NCI-H187 (cell line): ENCODE results near the gene TXNRD2.
A peak's percentile ranks its signal among the peaks of the same experiment; 100 is the strongest.

Experiments
- DNase-seq, 2 experiments: peaks; one replicate each; lab custom pipeline; 2025; lab: John Stamatoyannopoulos, UW

Gene TXNRD2

DNA sequence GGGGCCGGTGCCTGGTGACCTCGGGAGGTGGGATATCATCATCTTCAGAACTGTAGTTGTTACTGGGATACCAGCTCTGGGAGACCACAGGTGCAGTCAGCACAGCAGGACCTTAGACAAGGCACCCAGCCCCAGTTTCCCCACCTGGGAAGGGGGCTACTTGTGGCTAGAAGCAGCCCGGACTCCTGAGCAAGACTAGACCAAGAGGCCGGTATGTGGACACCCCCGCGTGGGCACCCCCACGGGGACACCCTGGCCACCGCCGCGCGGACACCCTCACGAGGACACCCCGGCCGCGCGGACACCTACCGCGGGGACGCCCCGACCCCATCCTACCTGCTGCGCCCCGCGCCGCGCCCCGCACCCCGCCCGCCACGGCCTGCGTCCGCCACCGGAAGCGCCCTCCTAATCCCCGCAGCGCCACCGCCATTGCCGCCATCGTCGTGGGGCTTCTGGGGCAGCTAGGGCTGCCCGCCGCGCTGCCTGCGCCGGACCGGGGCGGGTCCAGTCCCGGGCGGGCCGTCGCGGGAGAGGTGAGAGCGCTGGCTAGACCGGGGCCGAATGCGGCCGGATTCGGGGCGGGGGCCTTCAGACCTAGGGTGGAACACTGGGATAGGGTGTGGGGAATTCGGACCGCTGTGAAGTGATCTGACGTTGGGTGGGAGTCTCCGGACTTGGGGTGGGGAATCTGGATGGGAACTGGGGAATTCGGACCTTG lies at the start of gene TXNRD2, which contains the start of gene COMT:
TSS of gene TXNRD2 (minus strand) at position 454 of the 718 bp plus-strand sequence. CDS start at position 439, 15 bp downstream.
TSS of gene COMT (plus strand) at position 408 of the 718 bp plus-strand sequence. CDS start 20,755 bp downstream, outside the sequence.
- DNase-seq: no peak

DNA sequence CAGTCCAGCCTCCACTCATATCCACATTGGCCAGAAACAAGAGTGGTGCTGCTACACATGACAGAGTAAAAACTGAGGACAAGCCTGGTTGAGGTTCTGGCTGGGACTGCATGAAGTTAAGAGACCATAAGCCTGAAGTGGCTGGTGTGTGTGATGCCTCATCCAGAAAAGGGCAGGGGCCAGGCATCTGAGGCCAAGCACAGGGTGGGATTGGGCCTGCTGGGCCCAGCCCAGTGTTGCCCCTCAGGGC lies 49.7 kb upstream of the TXNRD2 start:
- DNase-seq: no peak

DNA sequence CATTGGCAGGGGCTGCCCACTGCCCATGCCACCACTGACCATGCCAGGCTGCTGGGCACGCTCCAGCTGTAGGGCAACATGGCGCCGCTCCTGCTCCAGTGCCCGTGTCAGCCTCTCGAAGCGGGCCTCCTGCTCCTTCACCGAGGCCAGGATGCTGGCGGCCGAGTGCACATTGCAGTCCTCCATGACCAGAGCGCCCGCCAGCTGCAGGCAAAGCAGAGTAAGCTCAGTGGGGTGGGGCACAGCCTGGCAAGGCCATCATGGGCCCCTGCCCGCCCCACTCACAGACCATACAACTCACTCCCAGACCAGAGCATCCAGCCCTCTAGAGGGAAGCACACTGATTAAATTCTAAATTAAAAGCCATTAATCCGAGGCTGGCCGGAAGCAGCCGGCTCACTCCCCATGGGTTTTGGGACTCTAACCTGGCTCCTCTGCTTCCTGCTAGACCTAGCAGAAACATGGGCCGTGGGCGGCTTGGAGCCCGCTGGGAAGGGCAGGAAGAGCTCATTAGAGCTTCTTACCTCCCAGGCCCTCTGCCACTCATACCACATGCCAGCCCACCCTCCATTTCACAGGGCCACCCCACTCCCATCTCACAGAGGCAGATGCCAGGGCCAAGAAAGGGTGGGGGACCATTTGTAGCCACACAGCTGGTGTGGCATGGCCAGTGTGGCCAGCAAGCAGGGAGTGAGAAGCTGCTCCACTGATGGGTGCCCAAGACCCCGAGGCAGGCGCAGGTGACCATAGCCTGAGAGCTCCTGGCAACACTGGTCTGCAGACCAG lies 49.2 kb upstream of the TXNRD2 start:
- DNase-seq: no peak

DNA sequence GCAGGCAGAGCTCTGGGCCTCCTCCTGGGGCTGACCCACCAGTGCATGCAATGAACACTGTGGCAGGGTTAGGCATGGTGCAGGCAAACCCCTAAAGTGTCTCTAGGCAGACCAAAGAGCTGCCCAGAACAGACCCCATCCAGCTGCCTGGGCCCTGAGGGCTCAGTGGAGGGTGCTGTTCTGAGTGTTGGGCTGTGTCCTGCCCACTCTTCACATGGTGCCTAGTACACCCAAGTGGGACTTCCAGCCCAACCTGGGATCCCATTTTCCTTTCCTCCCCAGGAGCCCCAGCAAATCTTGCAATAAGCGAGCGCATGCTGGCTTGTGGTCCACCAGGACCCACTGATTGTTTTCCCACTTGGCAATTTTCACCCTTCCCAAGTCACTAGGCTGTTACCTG lies 48.6 kb upstream of the TXNRD2 start:
- DNase-seq: no peak

DNA sequence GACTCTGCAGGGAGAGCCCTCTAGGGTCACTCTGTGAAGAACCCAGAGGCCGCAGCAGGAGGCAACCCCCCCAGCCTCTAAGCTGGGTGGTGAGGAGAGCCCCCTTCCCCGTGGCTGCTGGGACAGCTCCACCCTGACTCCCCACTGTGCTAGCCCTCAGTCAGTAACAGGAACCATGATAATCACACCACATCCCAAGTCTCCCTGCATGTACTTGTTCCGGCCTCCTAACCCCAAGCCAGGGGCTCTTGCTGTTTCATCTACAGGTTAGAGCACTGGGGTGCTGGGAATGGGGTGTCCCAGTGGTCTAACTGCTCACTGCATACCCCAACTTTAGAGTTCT lies 48.1 kb upstream of the TXNRD2 start:
- DNase-seq: no peak

DNA sequence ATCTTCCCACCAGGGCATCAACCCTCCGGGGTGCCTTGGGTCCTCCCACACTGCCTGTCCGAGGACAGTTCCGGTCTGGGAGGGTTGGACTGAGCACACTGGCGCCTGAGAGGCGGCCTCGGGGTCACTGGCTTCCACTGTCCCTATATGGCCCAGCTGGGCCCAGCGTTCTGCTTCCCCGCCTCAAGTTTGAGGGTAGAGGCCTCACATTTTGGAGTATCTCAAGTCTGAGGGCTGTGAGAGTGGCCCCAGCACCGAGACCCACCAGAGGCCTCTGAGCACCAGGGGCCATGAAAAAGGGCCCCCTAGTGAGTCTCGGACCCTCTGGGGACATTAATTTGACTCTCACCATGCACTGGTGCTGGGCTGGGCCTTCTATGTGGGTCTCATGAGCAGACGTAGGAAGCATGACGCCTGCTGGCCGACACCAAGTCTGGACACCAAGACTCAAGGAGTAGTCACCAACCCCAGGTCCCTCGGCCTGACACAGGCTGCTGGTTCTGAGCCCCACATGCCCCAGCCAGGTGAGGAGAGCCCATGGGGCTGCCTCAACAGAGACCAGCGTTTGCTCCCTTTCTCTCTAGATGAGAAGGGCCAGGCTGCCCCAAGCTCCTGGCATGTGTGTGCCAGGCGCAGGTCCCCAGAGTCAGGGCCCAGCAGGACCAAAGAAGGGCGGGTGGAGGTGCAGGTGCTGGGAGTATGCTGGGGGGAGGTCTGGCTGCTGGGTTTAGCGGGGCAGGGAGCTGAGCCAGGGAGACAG lies 47.5 kb upstream of the TXNRD2 start:
- DNase-seq: no peak

DNA sequence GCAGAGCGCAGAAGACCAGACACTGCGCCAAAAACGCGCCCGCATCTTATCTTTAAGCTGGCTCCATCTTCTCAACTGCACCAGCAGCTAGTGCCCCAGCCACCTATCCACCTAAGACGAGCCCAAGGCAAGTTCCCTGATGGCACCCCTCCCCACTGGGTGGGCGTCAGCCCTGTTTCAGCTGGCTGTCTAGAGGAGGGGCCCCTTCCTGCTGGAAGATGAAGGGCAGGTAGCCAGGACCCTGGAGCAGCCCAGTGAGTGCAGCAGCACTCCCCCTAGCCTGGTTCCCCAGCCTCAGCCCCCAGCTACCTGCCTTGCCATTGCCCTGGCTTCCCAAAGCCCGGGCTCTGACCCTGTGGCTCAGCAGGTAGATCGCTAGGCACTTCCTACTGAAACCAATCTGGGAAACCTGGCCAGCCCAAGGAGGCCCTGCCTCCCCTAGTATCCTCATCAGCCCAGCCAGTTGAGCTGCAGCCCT lies 46.8 kb upstream of the TXNRD2 start:
- no peak for DNase-seq

DNA sequence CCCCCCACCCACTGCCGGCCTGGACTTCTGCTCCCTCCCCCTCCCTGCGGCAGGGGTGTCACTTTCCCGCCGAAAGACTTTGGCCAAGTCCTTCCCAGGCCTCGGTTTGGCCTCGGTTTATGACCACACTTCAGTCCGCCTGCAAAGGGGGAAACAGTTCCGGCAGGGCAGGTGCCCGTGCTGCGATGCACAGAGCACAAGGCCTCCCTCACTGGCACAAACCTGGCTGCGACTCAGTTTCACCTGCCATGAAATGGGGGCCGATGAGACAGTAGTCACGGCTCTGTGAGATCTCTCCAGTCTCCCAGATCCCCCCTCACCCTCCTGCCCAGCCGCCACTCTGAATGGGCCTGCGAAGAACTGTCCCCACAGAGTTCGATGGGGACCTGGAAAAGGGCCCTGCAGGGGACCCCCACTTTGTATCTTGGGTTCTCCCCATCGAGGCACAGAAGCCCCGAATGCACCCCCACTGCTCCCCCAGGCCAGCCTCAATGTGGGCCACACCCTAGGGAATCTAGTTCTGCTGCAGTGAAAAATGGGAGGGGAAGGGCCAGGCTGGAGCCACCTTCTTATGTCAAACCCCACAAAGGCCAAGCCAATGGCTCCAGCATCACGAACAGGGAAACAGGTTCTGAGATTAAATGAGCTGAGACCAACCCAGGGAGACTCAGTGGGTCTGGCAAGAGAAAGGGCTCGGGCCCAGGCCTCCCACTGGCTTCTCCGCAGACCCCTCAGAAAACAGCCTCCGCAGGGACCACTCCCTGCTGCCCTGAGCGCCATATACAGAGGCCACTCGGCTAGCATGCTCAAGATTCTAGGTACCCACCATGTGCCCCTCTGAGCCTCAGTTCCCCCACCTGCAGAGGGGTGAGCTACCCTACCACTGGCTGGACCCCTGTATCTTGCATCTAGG lies 46.0 kb upstream of the TXNRD2 start:
- no peak for DNase-seq

DNA sequence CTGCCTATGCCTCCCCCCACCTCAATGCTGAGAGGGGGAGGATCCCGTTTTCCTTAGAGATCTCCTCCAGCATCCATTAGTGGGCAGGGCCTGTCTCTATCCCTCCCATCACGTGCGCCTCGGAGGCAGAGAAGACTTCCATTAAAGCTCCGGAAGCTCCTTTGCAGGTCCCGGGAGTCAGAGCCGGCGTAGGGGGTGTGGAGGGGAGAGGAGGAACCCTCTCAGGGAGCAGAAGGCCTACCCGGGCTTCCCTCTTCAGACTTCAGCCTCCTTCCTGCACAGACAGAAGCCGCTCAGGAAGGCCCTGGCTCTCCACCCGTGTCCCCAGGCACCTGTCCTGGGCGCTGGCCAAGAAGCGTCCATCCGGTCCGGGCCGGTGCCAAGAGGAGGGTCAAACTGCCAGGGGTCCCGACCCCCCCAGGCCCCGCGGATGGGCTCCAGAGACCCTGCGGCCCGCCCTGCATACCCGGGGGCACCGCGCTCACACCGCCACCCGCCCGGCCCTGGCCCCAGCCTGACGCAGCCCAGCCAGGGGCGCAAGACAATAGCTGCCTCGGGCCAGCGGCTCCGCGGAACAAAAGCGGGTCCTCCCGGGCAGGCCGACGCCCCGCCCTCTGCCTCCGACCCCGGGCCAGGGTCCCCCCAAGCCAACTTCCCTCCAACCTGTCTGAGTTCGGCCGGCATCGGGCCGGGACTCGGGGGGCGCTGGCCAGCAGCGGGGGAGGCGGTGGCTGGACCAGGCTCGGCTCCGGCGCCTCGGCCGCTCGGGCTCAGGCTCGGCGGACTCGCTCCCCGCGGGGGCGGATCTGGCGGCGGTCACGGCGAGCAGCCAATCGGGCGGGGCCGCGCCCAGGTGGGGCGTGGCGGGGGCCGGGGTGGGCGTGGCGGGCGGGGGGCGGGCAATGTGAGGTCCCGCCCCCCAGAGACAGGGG lies 45.1 kb upstream of the TXNRD2 start:
- peak in 1 of 2 experiments; percentile 21 for DNase-seq

DNA sequence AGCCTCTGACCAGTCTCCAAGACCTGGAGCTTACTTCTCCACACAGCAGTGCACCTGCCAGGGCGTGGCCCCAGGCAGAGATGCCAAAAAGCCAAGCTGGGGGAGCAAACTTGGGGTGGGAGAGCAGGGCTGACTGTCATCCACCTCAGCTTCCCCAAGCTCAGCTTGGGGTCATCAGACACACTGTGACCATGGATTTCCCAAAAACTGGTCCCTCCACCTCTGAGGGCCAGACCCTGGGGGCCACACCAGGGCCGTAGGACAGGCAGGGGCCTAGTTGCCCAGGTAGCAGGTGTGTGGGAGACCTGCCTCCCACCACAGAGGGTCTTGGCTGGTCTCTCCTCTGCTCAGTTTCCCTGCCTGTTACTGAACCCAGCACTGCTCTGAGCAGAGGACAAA lies 44.4 kb upstream of the TXNRD2 start:
- no peak for DNase-seq

DNA sequence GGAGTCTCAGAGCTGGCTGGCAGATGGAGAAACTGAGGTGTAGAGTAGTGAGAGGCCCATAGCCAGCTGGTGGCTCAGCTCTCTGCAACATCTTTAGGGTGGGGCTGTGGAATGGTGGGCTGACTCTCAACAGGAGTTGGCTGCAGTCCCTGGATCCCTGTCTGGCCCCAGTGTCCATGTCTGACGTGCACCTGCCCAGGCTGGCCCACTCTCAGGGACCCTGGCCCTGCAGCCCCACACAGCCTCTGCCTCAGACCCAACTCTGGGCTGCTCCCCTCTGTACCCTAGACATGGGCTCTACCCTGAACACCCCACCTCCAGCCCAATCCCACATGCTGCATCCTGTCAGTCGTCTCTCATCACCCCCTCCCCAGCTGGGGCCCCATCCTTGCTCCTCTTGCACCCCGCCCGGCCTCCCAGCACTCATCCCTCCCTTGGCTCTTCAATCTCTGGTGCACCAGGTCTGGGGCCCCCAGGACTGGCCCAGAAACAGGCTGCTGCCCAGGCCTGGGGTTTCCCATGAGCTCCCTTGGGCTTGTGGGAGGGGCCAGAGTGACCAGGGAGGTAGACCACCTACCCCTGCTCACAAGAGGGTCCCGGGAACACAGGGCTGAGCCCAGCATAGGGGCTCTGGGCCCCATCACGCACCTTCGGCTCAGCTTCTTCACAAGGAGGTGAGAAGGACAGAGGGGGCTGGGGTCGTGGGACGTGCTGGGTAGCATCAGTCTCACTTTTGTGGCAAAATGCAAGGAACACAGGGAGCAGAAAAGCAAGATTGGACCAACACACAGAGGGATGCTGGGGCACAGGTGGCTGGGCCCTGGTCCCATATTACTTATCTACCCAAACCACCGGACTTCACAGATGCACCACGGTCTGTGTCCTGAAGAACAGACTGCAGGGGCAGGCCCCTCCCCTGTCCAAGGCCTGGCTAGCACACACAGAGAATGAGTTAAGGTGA lies 43.5 kb upstream of the TXNRD2 start:
- no peak for DNase-seq

DNA sequence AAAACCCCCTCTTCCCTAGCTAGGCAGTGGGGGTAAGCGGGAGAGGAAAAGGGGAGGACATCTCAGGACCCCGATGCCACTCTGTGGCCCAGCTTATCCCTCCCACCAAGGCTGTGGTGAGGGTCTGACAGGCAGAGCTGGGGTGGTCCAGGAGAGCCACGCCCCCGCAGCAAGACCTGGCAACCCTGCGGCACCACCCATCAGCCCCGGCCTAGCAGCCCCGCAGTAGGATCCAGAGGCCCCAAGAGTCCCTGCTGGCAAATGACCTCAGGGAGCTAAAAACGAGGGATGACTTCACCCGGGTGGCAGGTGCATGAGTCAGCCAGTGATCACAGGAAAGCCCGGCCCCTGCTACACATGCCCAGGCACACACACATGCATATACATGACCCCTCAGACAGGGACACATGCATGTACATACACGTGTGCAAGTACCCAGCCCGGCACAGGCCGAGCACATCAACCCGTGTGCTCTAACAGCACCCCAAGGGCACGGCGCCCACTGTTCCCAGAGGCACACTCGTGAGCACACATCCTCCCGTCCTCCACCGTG lies 42.7 kb upstream of the TXNRD2 start:
- DNase-seq: no peak

DNA sequence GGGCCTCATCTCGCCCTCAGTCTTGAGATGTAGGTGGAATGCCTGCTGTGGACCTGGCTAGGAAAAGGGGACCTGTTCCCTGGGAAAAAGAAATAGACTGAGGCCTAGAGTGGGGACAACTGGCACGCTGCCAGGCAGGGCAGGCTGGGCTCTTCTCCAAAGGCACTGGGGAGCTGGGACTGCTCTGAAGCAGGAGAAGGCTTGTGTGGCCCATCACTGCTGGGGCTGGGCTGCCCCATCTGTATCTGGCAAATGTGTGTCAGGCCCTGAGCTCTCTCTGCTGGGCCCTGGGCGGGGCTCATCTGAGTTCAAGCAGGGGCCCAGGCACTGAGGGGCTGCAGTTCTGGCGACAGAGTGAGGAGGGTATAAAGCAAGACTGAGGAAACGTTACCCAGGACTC lies 42.1 kb upstream of the TXNRD2 start:
- no peak for DNase-seq

DNA sequence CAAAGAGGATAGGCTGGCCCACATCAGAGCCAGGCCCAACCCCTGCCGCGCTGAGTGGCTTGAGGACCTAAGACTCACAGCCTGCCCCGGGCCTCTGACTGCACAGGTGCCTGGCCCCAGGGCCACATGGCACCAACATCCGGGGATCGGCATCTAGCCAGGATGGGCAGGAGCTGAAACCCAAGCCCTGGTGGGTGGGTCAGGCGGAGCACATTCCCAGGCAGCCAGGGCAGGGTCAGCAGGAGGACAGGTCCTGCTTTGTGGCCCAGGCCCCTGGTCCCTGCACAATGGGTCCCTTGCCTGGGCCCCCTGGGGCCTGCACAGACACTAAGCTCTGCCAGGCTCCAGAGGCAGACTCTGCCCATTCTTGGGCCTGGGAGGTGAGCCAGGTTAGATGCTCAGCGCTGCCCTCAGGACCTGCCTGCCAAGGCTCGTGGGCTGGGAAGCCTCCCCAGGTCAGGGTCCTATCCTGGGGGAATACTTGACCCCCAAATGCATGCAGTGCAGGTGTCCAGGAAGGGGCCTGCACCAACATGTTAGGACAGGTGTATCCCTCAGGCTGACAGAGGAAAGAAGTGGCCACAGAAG lies 41.5 kb upstream of the TXNRD2 start:
- no peak for DNase-seq

DNA sequence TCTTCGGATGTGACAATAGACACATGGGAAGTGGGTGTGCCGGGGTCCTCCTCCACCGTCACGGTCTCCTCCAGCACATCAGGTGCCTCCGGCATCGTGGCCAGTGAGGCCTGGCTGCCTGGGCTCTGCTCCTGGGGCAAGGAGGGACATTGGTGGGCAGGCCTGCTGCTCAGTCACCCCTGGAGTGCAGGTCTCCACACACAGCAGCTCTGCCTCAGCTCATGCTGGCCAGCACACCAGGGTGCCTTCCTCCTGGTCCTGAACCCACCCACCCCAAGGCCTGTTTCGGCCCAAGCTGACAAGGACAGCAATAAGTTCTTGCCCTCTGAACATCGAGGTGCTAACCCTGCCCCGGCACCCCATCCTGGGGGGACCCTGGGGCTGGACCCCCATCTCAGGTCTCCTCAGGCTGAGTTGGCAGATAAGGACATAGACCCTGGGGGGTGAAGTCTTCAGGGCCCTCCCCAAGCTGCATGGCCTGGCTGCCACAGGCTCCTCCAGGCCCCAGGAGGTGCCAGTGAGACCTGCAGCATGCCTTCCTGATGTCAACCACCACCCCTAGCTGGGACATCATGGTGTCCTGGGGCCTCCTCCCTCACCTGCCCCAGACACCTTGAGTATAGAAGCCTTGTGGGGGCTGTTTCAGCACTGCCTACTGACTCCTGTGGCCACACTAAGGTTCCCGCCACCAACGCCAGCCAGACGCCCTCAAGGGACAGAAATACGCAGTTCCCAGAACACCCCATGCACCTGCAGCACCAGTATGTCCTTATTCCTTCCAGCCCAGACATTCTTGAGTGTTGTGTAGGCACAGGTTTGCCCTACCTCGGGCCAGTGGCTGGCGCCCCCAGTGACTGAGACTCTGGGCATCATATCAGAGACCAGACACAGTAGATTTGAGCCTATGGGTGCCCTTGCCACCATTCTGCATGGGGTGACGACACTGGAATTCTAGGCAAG lies 40.6 kb upstream of the TXNRD2 start:
- no peak for DNase-seq

DNA sequence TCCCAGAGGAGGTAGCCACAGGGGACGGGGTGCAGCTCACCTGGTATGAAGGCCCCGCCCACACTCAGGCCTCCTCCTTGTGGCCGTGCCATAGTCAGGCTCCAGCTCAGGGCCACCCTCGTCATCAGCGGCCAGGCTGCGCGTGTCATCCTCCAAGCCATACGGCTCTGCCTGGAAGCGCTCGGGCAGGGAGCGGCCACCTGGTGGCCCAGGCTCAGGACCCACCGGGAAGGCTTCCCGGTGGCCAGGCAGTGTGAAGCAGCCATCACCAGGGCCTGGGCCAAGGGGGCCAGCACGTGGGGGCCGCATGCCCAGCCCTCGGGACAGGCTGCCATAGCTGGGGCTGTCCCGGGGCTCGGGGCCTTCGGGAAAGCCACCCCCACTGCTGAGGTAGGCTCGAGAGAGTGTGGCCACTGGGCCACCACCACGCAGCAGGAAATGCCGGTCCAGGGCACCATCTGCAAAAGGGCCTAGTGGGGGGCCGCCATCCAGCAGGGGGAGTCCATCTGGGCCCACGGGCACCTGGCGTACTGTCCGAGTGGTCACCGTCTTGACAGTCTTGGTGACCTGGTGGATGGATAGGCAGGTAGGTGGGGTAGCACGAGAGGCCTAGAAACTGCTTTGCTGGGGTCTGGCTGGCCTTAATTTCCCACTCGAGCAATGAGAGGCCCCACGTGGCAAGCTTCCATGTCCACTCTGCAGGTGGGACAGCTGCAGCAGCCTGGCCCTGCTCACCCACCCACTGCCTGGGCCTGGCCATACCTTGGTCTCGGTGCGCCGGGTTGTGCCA lies 39.7 kb upstream of the TXNRD2 start:
- no peak for DNase-seq

DNA sequence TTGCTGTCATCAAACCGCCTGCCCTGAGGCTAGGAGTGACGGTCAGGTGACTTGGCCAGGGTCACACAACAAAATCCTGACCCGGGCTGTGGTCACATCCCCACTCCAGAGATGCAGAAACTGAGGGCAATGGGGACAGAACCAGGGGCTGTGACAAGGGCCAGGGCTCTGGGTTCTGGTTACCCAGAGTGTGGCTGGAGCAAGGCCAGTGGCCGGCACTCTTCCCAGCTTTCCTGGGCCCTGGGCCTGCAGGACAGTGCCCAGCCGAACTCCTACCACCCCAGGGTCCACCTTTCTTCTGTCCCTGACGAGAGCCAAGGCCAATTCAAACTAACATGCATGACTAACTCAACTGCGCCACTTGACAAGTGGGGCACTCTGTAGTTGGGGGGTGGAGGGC lies 39.1 kb upstream of the TXNRD2 start:
- no peak for DNase-seq
